Esophagus squamous epithelium (tissue), 5 donors: ENCODE results near the gene OR51E1. TPM values are rescaled to one million over a fixed set of nuclear protein-coding genes. Genes with fewer than 3 reads are reported as not detected.

Experiments used
- DNase-seq: peaks from one replicate; lab custom pipeline; 2025; lab: John Stamatoyannopoulos, UW
- H3K27ac ChIP-seq, 4 donors: fragments of 200-600 bp; sonication (generic); one replicate each; pipeline ENCODE4 v1.5.1; 2016 to 2019; ENCODE audit warnings: mild to moderate bottlenecking in 1 of 4
- H3K27me3 ChIP-seq, 4 donors: fragments of 200-600 bp; sonication (generic); 1 replicate in 3 of 4; 2 replicates in 1 of 4; pipeline versions ENCODE4 v1.5.1 to v1.6.0; 2017 to 2021; ENCODE audit warnings: antibody characterized with exemption in 1 of 4
- H3K36me3 ChIP-seq, 3 donors: fragments of 200-600 bp; sonication (generic); one replicate each; pipeline ENCODE4 v1.5.1; 2016 to 2019
- H3K4me1 ChIP-seq, 3 donors: fragments of 200-600 bp; sonication (generic); one replicate each; pipeline ENCODE4 v1.5.1; 2017 to 2019
- H3K4me3 ChIP-seq, 4 donors: fragments of 200-600 bp; sonication (generic); 1 replicate in 3 of 4; 2 replicates in 1 of 4; pipeline ENCODE4 v1.5.1; 2016 to 2019; ENCODE audit warnings: mild to moderate bottlenecking in 2 of 4, moderate library complexity in 1 of 4
- H3K9me3 ChIP-seq, 3 donors: fragments of 200-600 bp; sonication (generic); one replicate each; pipeline ENCODE4 v1.5.1; 2016 to 2019
- CTCF ChIP-seq, 6 experiments: fragments of 450-650 bp in 4 of 6; fragments of 200-600 bp in 2 of 6; sonication (generic) in 2 of 6; IDR thresholded peaks; one replicate each; pipeline ENCODE4 v1.5.1; 2016 to 2019; ENCODE audit warnings: antibody characterized with exemption in 6 of 6, mild to moderate bottlenecking in 4 of 6, moderate library complexity in 4 of 6
- POLR2A ChIP-seq, 4 donors: fragments of 450-650 bp; IDR thresholded peaks; one replicate each; pipeline ENCODE4 v1.6.1; 2017; ENCODE audit warnings: antibody characterized with exemption in 4 of 4, mild to moderate bottlenecking in 4 of 4, moderate library complexity in 3 of 4
- WGBS, 2 donors: methylation state at CpG; one replicate each; pipeline ENCODE4 v1.1.5; 2018; 5-methylcytosine and 5-hydroxymethylcytosine counted together
- intact Hi-C: fragments of 100-400 bp; cut with DNase I; formaldehyde crosslinking; loops from one replicate; pipeline ENCODE4 v1.15.0; 2022
- total RNA-seq, 4 donors: library from RNA; depleted of rRNA; stranded (reverse); fragments of >200 nt; gene quantifications; one replicate each; pipeline ENCODE4 v1.1.0, GENCODE V29; 2016
- donor health status: DM: yes; HTN: yes; CAD: no.

OR51E1 gene
- total RNA-seq, 4 donors from 2014 or later, result 0.12 TPM; not detected in 3

- intact Hi-C loops, result no loop called here
- 47 to 54% methylated on average over 2 of the region's 2 CpGs for WGBS, 2 donors
- TF ChIP-seq POLR2A (IDR thresholded peaks at IDR 0.05) (no peak), CTCF (IDR thresholded peaks at IDR 0.05) (no peak)
- H3K4me1 ChIP-seq, result no peaks in the 10 kb centered on the region
- DNase-seq, result no peak
- H3K9me3 ChIP-seq, result no peaks in the 10 kb centered on the region
- no peak overlapping the region for H3K27ac ChIP-seq
- H3K36me3 ChIP-seq, result no peaks in the 10 kb centered on the region
- H3K4me3 ChIP-seq, result no peak overlapping the region
- H3K27me3 ChIP-seq, result no peaks in the 10 kb centered on the region
These were observed 39.0 kb downstream of the OR51E1 start for GRCh38 chr11:4682623-4683419.

GRCh38 chr11:4684631-4685285 is 41.0 kb downstream of the OR51E1 start:
- Histone ChIP-seq H3K27me3 (no peaks in the 10 kb centered on the region), H3K4me1 (no peaks in the 10 kb centered on the region), H3K4me3 (no peak overlapping the region), H3K36me3 (no peaks in the 10 kb centered on the region), H3K27ac (no peak overlapping the region), H3K9me3 (no peaks in the 10 kb centered on the region)
- WGBS, 2 donors, result 54 to 73% methylated on average over 3 of the region's 3 CpGs
- TF ChIP-seq CTCF (IDR thresholded peaks at IDR 0.05) (no peak), POLR2A (IDR thresholded peaks at IDR 0.05) (no peak)
- no peak for DNase-seq
- intact Hi-C loops, result no loop called here

GRCh38 chr11:4695442-4695841 is 51.7 kb downstream of the OR51E1 start:
- Histone ChIP-seq H3K9me3 (no peaks in the 10 kb centered on the region), H3K27me3 (no peaks in the 10 kb centered on the region), H3K4me3 (no peak overlapping the region), H3K27ac (no peak overlapping the region), H3K36me3 (no peaks in the 10 kb centered on the region), H3K4me1 (no peaks in the 10 kb centered on the region)
- DNase-seq, result no peak
- intact Hi-C loops, result no loop called here
- WGBS, 2 donors, result 22 to 35% methylated on average over 1 of the region's 1 CpG
- no peak for TF ChIP-seq POLR2A (IDR thresholded peaks at IDR 0.05)
- no peak for TF ChIP-seq CTCF (IDR thresholded peaks at IDR 0.05)

GRCh38 chr11:4697585-4697984 is 53.8 kb downstream of the OR51E1 start, which contains the start of gene OR51E2:
OR51E2 (minus strand) TSS chr11:4697853; CDS start chr11:4682711, 15,142 bp downstream.
- Histone ChIP-seq H3K4me1 (no peaks in the 10 kb centered on the region), H3K36me3 (no peaks in the 10 kb centered on the region), H3K27me3 (no peaks in the 10 kb centered on the region), H3K4me3 (no peak within 1 kb of the TSS), H3K9me3 (no peaks in the 10 kb centered on the region), H3K27ac (no peak within 1 kb of the TSS)
- no peak for DNase-seq
- intact Hi-C loops, result no loop called here
- TF ChIP-seq POLR2A (IDR thresholded peaks at IDR 0.05) (no peak), CTCF (IDR thresholded peaks at IDR 0.05) (no peak)
- 53 to 69% methylated on average over 3 of the region's 3 CpGs for WGBS, 2 donors
